ENCODE data around the gene TROAP. TPM values are rescaled to one million over a fixed set of nuclear protein-coding genes. Genes with fewer than 3 reads are reported as not detected.

Gene TROAP
- total RNA-seq, 1 donor from 2014 or later: 31.7 TPM

GRCh38 chr12:49345825-49346658, 23.0 kb downstream of the TROAP start:
- H3K4me3 ChIP-seq (ENCODE audit: low read depth, low read length): peak overlapping the region; percentile 55
- DNase-seq (ENCODE audit: low read depth): no peak
- no peak for TF ChIP-seq CTCF (conservative IDR thresholded peaks at IDR 0.05; ENCODE audit: low read depth, low read length)

GRCh38 chr12:49346659-49347310, 23.7 kb downstream of the TROAP start, which contains the start of gene DNAJC22:
Gene DNAJC22 (plus strand): TSS chr12:49346888. CDS start chr12:49348873, 1,985 bp downstream.
- no peak for TF ChIP-seq CTCF (conservative IDR thresholded peaks at IDR 0.05; ENCODE audit: low read depth, low read length)
- no peak for DNase-seq (ENCODE audit: low read depth)
- H3K4me3 ChIP-seq (ENCODE audit: low read depth, low read length): peak within 1 kb of the TSS; percentile 55

- peak; percentile 88 for TF ChIP-seq CTCF (conservative IDR thresholded peaks at IDR 0.05; ENCODE audit: low read depth, low read length)
- DNase-seq (ENCODE audit: low read depth): no peak
- peak overlapping the region; percentile 55 for H3K4me3 ChIP-seq (ENCODE audit: low read depth, low read length)
Measured at GRCh38 chr12:49347311-49348193, 24.5 kb downstream of the TROAP start.

- no peak for DNase-seq (ENCODE audit: low read depth)
- peak overlapping the region; percentile 55 for H3K4me3 ChIP-seq (ENCODE audit: low read depth, low read length)
- no peak for TF ChIP-seq CTCF (conservative IDR thresholded peaks at IDR 0.05; ENCODE audit: low read depth, low read length)
Measured at GRCh38 chr12:49348781-49349180, 25.7 kb downstream of the TROAP start.

- no peak for TF ChIP-seq CTCF (conservative IDR thresholded peaks at IDR 0.05; ENCODE audit: low read depth, low read length)
- no peak overlapping the region for H3K4me3 ChIP-seq (ENCODE audit: low read depth, low read length)
- DNase-seq (ENCODE audit: low read depth): no peak
Measured at GRCh38 chr12:49349266-49349665, 26.2 kb downstream of the TROAP start.

- no peak for TF ChIP-seq CTCF (conservative IDR thresholded peaks at IDR 0.05; ENCODE audit: low read depth, low read length)
- H3K4me3 ChIP-seq (ENCODE audit: low read depth, low read length): no peak overlapping the region
- DNase-seq (ENCODE audit: low read depth): no peak
Measured at GRCh38 chr12:49352351-49352750, 29.3 kb downstream of the TROAP start.
